HCT116 (cell line): ENCODE measurements around the gene VANGL1. TPM values are rescaled to one million over a fixed set of nuclear protein-coding genes. Genes with fewer than 3 reads are reported as not detected.

Experiments used
- ATAC-seq: fragments of 200-7000 bp; cut with Tn5 transposase; 2 replicates; pipeline ENCODE4 v1.9.1; 2020; ENCODE audit warnings: mild to moderate bottlenecking, moderate library complexity
- BruUV-seq: library from RNA; stranded (reverse); fragments of 400-500 nt; replicated peaks from 2 replicates; lab custom pipeline; 2021; lab: Mats Ljungman, UMichigan
- CTCF ChIA-PET: fragments of 300-600 bp; sonication (Branson Sonifier 250); formaldehyde crosslinking; loops from one replicate; lab custom pipeline; 2021; ENCODE audit warnings: antibody characterized with exemption; lab: Charles Lee
- POLR2A ChIA-PET: fragments of 300-600, 350-600 bp; sonication (Branson Sonifier 250); formaldehyde crosslinking; loops from one replicate; lab custom pipeline; 2021; ENCODE audit warnings: antibody characterized with exemption; lab: Charles Lee
- RAD21 ChIA-PET, 2 experiments: fragments of 300-600 bp; sonication (Branson Sonifier 250); formaldehyde crosslinking; loops; one replicate each; lab custom pipeline; 2023; ENCODE audit warnings: low total read pairs in 2 of 2; ENCODE audit not compliant: uncharacterized antibody in 2 of 2, unreplicated experiment in 2 of 2, low non-redundant PET in 1 of 2; lab: Charles Lee
- DNase-seq: peaks from one replicate; pipeline ENCODE4 v3.0.0-alpha.2; 2010; ENCODE audit warnings: low read depth, low spot score
- H2AFZ ChIP-seq: fragments of 200-600 bp; shearing (Covaris generic), sonication (generic); 2 replicates; pipeline ENCODE4 v1.6.1; 2017; ENCODE audit warnings: low read depth, mixed run types, mixed read lengths, antibody characterized with exemption, low read length; ENCODE audit not compliant: poor library complexity, severe bottlenecking
- H3K27ac ChIP-seq: 2 replicates; pipeline ENCODE4 v1.5.1; 2012; ENCODE audit warnings: low read depth, low read length
- H3K27me3 ChIP-seq: fragments of 200-600 bp; sonication (generic); 2 replicates; pipeline ENCODE4 v1.6.1; 2016; ENCODE audit warnings: mixed run types, low read length, mixed read lengths; ENCODE audit not compliant: insufficient read depth
- H3K36me3 ChIP-seq, 2 experiments: fragments of 200-500 bp in 1 of 2; fragments of 200-600 bp in 1 of 2; sonication (Bioruptor generic) in 1 of 2; sonication (generic) in 1 of 2; 2 replicates each; pipeline versions ENCODE4 v1.5.1 to v1.6.1; 2014 to 2016; ENCODE audit warnings: low read length in 2 of 2, inconsistent platforms in 1 of 2, mixed read lengths in 1 of 2, mixed run types in 1 of 2; ENCODE audit not compliant: insufficient read depth in 2 of 2, control insufficient read depth in 1 of 2
- H3K4me1 ChIP-seq, 2 experiments: fragments of 200-600 bp in 1 of 2; sonication (generic) in 1 of 2; 2 replicates each; pipeline versions ENCODE4 v1.5.1 to v1.6.1; 2012 to 2017; ENCODE audit warnings: low read length in 2 of 2, inconsistent platforms in 1 of 2, mild to moderate bottlenecking in 1 of 2, mixed read lengths in 1 of 2, mixed run types in 1 of 2, moderate library complexity in 1 of 2; ENCODE audit not compliant: insufficient read depth in 2 of 2, control insufficient read depth in 1 of 2
- H3K4me2 ChIP-seq: fragments of 200-600 bp; sonication (generic); 2 replicates; pipeline ENCODE4 v1.6.1; 2017; ENCODE audit warnings: mixed run types, low read length, mixed read lengths
- H3K4me3 ChIP-seq, 2 experiments: fragments of 200-600 bp in 1 of 2; sonication (generic) in 1 of 2; replicated peaks in 1 of 2; 2 replicates each; pipeline ENCODE4 v1.5.1; 2011 to 2016; ENCODE audit warnings: low read length in 2 of 2, control low read depth in 1 of 2, low read depth in 1 of 2, mild to moderate bottlenecking in 1 of 2, mixed read lengths in 1 of 2, mixed run types in 1 of 2
- H3K79me2 ChIP-seq: fragments of 200-600 bp; sonication (generic); 2 replicates; pipeline ENCODE4 v1.6.1; 2017; ENCODE audit warnings: mild to moderate bottlenecking, mixed run types, low read length, moderate library complexity, mixed read lengths; ENCODE audit not compliant: insufficient read depth
- H3K9ac ChIP-seq: fragments of 200-600 bp; sonication (generic); 2 replicates; pipeline ENCODE4 v1.6.1; 2016; ENCODE audit warnings: low read length, mixed read lengths
- H3K9me2 ChIP-seq: fragments of 200-600 bp; sonication (generic), shearing (Covaris generic); 2 replicates; pipeline ENCODE4 v1.6.1; 2017; ENCODE audit warnings: mixed run types, mild to moderate bottlenecking, moderate library complexity; ENCODE audit not compliant: insufficient read depth
- H3K9me3 ChIP-seq, 2 experiments: fragments of 200-500 bp in 1 of 2; fragments of 200-600 bp in 1 of 2; sonication (Bioruptor generic) in 1 of 2; sonication (generic) in 1 of 2; 2 replicates each; pipeline ENCODE4 v1.6.1; 2014 to 2017; ENCODE audit warnings: low read length in 2 of 2, mixed read lengths in 2 of 2, inconsistent platforms in 1 of 2, low read depth in 1 of 2, mild to moderate bottlenecking in 1 of 2, mixed run types in 1 of 2, moderate library complexity in 1 of 2; ENCODE audit not compliant: control insufficient read depth in 1 of 2, insufficient read depth in 1 of 2
- H4K20me1 ChIP-seq: fragments of 200-600 bp; sonication (generic), shearing (Covaris generic); 2 replicates; pipeline ENCODE4 v1.6.1; 2017; ENCODE audit warnings: mixed run types, mild to moderate bottlenecking, moderate library complexity; ENCODE audit not compliant: insufficient read depth
- ATF3 ChIP-seq: IDR thresholded peaks from 2 replicates; pipeline ENCODE4 v1.6.1; 2012
- CBX3 ChIP-seq: IDR thresholded peaks from 2 replicates; pipeline ENCODE4 v1.6.1; 2012; ENCODE audit warnings: low read depth
- CTCF ChIP-seq, 3 experiments: fragments of 200-600 bp in 1 of 3; sonication (generic) in 1 of 3; IDR thresholded peaks in 2 of 3; conservative IDR thresholded peaks in 1 of 3; 2 replicates each; pipeline ENCODE4 v1.5.1; 2012 to 2017; ENCODE audit warnings: low read depth in 2 of 3, low read length in 2 of 3, antibody characterized with exemption in 1 of 3, borderline replicate concordance in 1 of 3, control low read depth in 1 of 3, mild to moderate bottlenecking in 1 of 3, mixed read lengths in 1 of 3, mixed run types in 1 of 3, moderate library complexity in 1 of 3; ENCODE audit not compliant: insufficient read depth in 1 of 3
- EZH2phosphoT487 ChIP-seq: fragments of 200-600 bp; IDR thresholded peaks from 2 replicates; pipeline ENCODE4 v1.6.1; 2018; ENCODE audit warnings: antibody characterized with exemption, borderline replicate concordance
- FOSL1 ChIP-seq: IDR thresholded peaks from 2 replicates; pipeline ENCODE4 v1.6.1; 2012; ENCODE audit warnings: low read depth
- JUND ChIP-seq: IDR thresholded peaks from 2 replicates; pipeline ENCODE4 v1.6.1; 2012
- POLR2A ChIP-seq: IDR thresholded peaks from 2 replicates; pipeline ENCODE4 v1.7.0; 2011; ENCODE audit warnings: borderline replicate concordance; ENCODE audit not compliant: insufficient read depth, insufficient read length; ENCODE audit errors: extremely low read depth
- RAD21 ChIP-seq: IDR thresholded peaks from 2 replicates; pipeline ENCODE4 v1.6.1; 2012; ENCODE audit warnings: low read depth, mild to moderate bottlenecking
- SP1 ChIP-seq: IDR thresholded peaks from 2 replicates; pipeline ENCODE4 v1.6.1; 2012; ENCODE audit warnings: low read depth
- YY1 ChIP-seq: IDR thresholded peaks from 2 replicates; pipeline ENCODE4 v1.6.1; 2011; ENCODE audit warnings: low read length, low read depth, moderate library complexity, mild to moderate bottlenecking; ENCODE audit not compliant: insufficient replicate concordance; ENCODE audit errors: extremely low read depth
- ZFX ChIP-seq: fragments of 450-650 bp; IDR thresholded peaks from 2 replicates; pipeline ENCODE4 v1.6.1; 2017
- intact Hi-C: fragments of 100-400 bp; cut with micrococcal nuclease; formaldehyde crosslinking; loops from 2 replicates; pipeline ENCODE4 v1.10.0; 2022
- total RNA-seq: library from RNA; stranded (reverse); gene quantifications from one replicate; pipeline ENCODE4 v1.2.1, GENCODE V29; 2021; ENCODE audit not compliant: unreplicated experiment

VANGL1 gene
- total RNA-seq, 1 experiment from 2014 or later, result 23.5 TPM

GRCh38 chr1:115594600-115594999, 47.2 kb upstream of the VANGL1 start:
- H3K4me2 ChIP-seq, result no peak overlapping the region
- no peaks in the 10 kb centered on the region for H3K79me2 ChIP-seq
- RAD21 ChIA-PET, result interaction anchor here in 1 of 2 experiments (1.4 kb wide), 1 partner anchor 455 kb away, joined by 5 read pairs; no protein-coding TSS in a partner anchor
- H3K9me3 ChIP-seq, result 0 out of 4 replicates have a peak, but pooled peaks cover 0 to 4% of the 10 kb centered on the region in 2 experiments
- H2AFZ ChIP-seq, result no peak overlapping the region
- H4K20me1 ChIP-seq, result no peaks in the 10 kb centered on the region
- CTCF ChIA-PET, result interaction anchor here (0.8 to 4.0 kb wide), 3 partner anchors 457 to 553 kb away, joined by 4 to 21 read pairs (median 9); no protein-coding TSS in a partner anchor
- H3K27me3 ChIP-seq, result no peaks in the 10 kb centered on the region
- ATAC-seq, result no peak
- H3K4me3 ChIP-seq, result no peak overlapping the region
- no peak overlapping the region for H3K27ac ChIP-seq
- H3K9me2 ChIP-seq, result no peaks in the 10 kb centered on the region
- intact Hi-C loops, result no loop called here
- H3K9ac ChIP-seq, result no peak overlapping the region
- peaks cover 4% of the 10 kb centered on the region in 2 experiments; a peak in 2 of 4 replicates for H3K4me1 ChIP-seq
- no peak for TF ChIP-seq ATF3
- no peak for TF ChIP-seq YY1
- TF ChIP-seq CBX3, result no peak
- TF ChIP-seq JUND, result no peak
- TF ChIP-seq FOSL1, result no peak
- no peak for TF ChIP-seq ZFX
- no peak for TF ChIP-seq RAD21
- no peak for TF ChIP-seq POLR2A
- BruUV-seq, result no TSS peak
- H3K36me3 ChIP-seq, result no peaks in the 10 kb centered on the region
- DNase-seq, result no peak
- POLR2A ChIA-PET, result no interaction called here

- no peaks in the 10 kb centered on the region for H3K36me3 ChIP-seq
- no peak overlapping the region for H3K4me3 ChIP-seq
- no peaks in the 10 kb centered on the region for H3K27me3 ChIP-seq
- no peaks in the 10 kb centered on the region for H4K20me1 ChIP-seq
- H3K9me2 ChIP-seq, result no peaks in the 10 kb centered on the region
- H3K4me1 ChIP-seq, result peaks cover 4% of the 10 kb centered on the region in 2 experiments; a peak in 2 of 4 replicates
- peak overlapping the region; percentile 36 for H2AFZ ChIP-seq
- ChIA-PET POLR2A (no interaction called here), RAD21 (interaction anchor here (0.6 to 1.4 kb wide), 3 partner anchors 49 to 456 kb away, joined by 3 to 5 read pairs (median 3); no protein-coding TSS in a partner anchor), CTCF (interaction anchor here (0.7 to 4.0 kb wide), 9 partner anchors 9 to 553 kb away, joined by 3 to 21 read pairs (median 4); no protein-coding TSS in a partner anchor)
- no peak overlapping the region for H3K9ac ChIP-seq
- no peaks in the 10 kb centered on the region for H3K79me2 ChIP-seq
- intact Hi-C loops, result loop anchor here (1.0 to 5.0 kb wide), 4 partner anchors 49 to 618 kb away; no protein-coding TSS in a partner anchor
- peak; percentile 68 for DNase-seq
- TF ChIP-seq EZH2phosphoT487 (no peak), RAD21 (peak; percentile 91), SP1 (0 out of 2 replicates have a peak, but pooled peaks have one; percentile 22), CTCF (IDR thresholded peaks at IDR 0.05 in 2 of 3, conservative IDR thresholded peaks at IDR 0.05 in 1 of 3; ENCODE audit: borderline replicate concordance in 1 of 3, insufficient read depth in 1 of 3, low read depth in 2 of 3, low read length in 2 of 3) (peak; percentile 76 to 97 (median 90))
- H3K9me3 ChIP-seq, result no peaks in the 10 kb centered on the region
- ATAC-seq, result peak; percentile 97
- no peak overlapping the region for H3K4me2 ChIP-seq
- H3K27ac ChIP-seq, result no peak overlapping the region
- BruUV-seq, result no TSS peak
These were observed 46.3 kb upstream of the VANGL1 start for GRCh38 chr1:115595279-115596079.
